Femur (tissue), 1 donor: ENCODE results near the gene NOC3L.
"Not testable (repeated sequence)": the region's sequence is repeated elsewhere in the genome, so short reads cannot be mapped to it uniquely, and the experiment has no call there.

Experiments
- DNase-seq: peaks from one replicate; pipeline ENCODE4 v3.0.0-alpha.2; 2017

NOC3L gene

GRCh38 chr10:94361171-94361794, 1.5 kb downstream of the NOC3L start:
- DNase-seq, result no peak

- no peak for DNase-seq
Measured at GRCh38 chr10:94358480-94358879, 4.3 kb downstream of the NOC3L start.

GRCh38 chr10:94357193-94357592, 5.5 kb downstream of the NOC3L start:
- DNase-seq, result no peak

GRCh38 chr10:94355841-94356240, 6.9 kb downstream of the NOC3L start:
- DNase-seq, result no peak

- DNase-seq, result no peak
Measured at GRCh38 chr10:94353336-94353735, 9.4 kb downstream of the NOC3L start.

- DNase-seq, result no peak
Measured at GRCh38 chr10:94351089-94351488, 11.7 kb downstream of the NOC3L start.

GRCh38 chr10:94350500-94350899, 12.2 kb downstream of the NOC3L start:
- DNase-seq, result not testable (repeated sequence)

GRCh38 chr10:94349327-94349726, 13.4 kb downstream of the NOC3L start:
- no peak for DNase-seq

- DNase-seq, result no peak
Measured at GRCh38 chr10:94344522-94345122, 18.1 kb downstream of the NOC3L start.

GRCh38 chr10:94343151-94343550, 19.6 kb downstream of the NOC3L start:
- DNase-seq, result no peak

GRCh38 chr10:94334857-94335256, 27.9 kb downstream of the NOC3L start:
- DNase-seq, result no peak

GRCh38 chr10:94333051-94333450, 29.7 kb downstream of the NOC3L start:
- no peak for DNase-seq

GRCh38 chr10:94328613-94329012, 34.1 kb downstream of the NOC3L start:
- DNase-seq, result no peak

GRCh38 chr10:94327649-94328048, 35.1 kb downstream of the NOC3L start:
- no peak for DNase-seq

- DNase-seq, result no peak
Measured at GRCh38 chr10:94324609-94325233, 38.0 kb downstream of the NOC3L start.

GRCh38 chr10:94320285-94320914, 42.3 kb downstream of the NOC3L start:
- peak; percentile 79 for DNase-seq

- no peak for DNase-seq
Measured at GRCh38 chr10:94316560-94316959, 46.2 kb downstream of the NOC3L start.

- DNase-seq, result peak; percentile 69
Measured at GRCh38 chr10:94315975-94316464, 46.7 kb downstream of the NOC3L start.

- DNase-seq, result no peak
Measured at GRCh38 chr10:94315024-94315451, 47.7 kb downstream of the NOC3L start.

- no peak for DNase-seq
Measured at GRCh38 chr10:94310369-94310768, 52.4 kb downstream of the NOC3L start.

- no peak for DNase-seq
Measured at GRCh38 chr10:94308866-94309265, 53.9 kb downstream of the NOC3L start.

GRCh38 chr10:94307046-94307615, 55.6 kb downstream of the NOC3L start:
- DNase-seq, result no peak

- DNase-seq, result no peak
Measured at GRCh38 chr10:94303929-94304328, 58.8 kb downstream of the NOC3L start.
